HEK293 (cell line): ENCODE results near the gene CLPTM1.
A peak's percentile ranks its signal among the peaks of the same experiment; 100 is the strongest.

Source experiments
- HOXD13 ChIP-seq: sonication (generic); formaldehyde crosslinking; IDR thresholded peaks from 2 replicates; pipeline ENCODE4 v1.8.0; 2022; ENCODE audit warnings: missing genetic modification reagents, borderline replicate concordance
- PRDM10 ChIP-seq: fragments of 450-650 bp; formaldehyde crosslinking; IDR thresholded peaks from 2 replicates; pipeline ENCODE4 v1.5.1; 2016; ENCODE audit warnings: missing biosample characterization, missing genetic modification characterization
- SALL2 ChIP-seq: fragments of 450-650 bp; formaldehyde crosslinking; IDR thresholded peaks from 2 replicates; pipeline ENCODE4 v1.5.0; 2017; ENCODE audit warnings: missing biosample characterization, mild to moderate bottlenecking, missing genetic modification characterization, borderline replicate concordance
- SP2 ChIP-seq: fragments of 450-650 bp; formaldehyde crosslinking; IDR thresholded peaks from 2 replicates; pipeline ENCODE4 v1.5.1; 2016; ENCODE audit warnings: missing biosample characterization, missing genetic modification characterization
- SP3 ChIP-seq: fragments of 450-650 bp; formaldehyde crosslinking; IDR thresholded peaks from 2 replicates; pipeline ENCODE4 v1.5.1; 2016; ENCODE audit warnings: missing biosample characterization, missing genetic modification characterization
- SP7 ChIP-seq: fragments of 450-650 bp; formaldehyde crosslinking; IDR thresholded peaks from 2 replicates; pipeline ENCODE4 v1.5.1; 2016; ENCODE audit warnings: missing biosample characterization, missing genetic modification characterization
- WT1 ChIP-seq: fragments of 450-650 bp; formaldehyde crosslinking; IDR thresholded peaks from 2 replicates; pipeline ENCODE4 v1.5.1; 2016; ENCODE audit warnings: missing biosample characterization, missing genetic modification characterization
- ZBTB7A ChIP-seq: fragments of 450-650 bp; formaldehyde crosslinking; IDR thresholded peaks from 2 replicates; pipeline ENCODE4 v1.5.1; 2016; ENCODE audit warnings: low read depth, missing biosample characterization, missing genetic modification characterization
- ZFP37 ChIP-seq: fragments of 450-650 bp; formaldehyde crosslinking; IDR thresholded peaks from 2 replicates; pipeline ENCODE4 v1.5.1; 2016; ENCODE audit warnings: missing biosample characterization, missing genetic modification characterization
- ZNF112 ChIP-seq: fragments of 450-650 bp; formaldehyde crosslinking; IDR thresholded peaks from 2 replicates; pipeline ENCODE4 v1.5.0; 2017; ENCODE audit warnings: missing biosample characterization, missing genetic modification characterization
- ZNF214 ChIP-seq: fragments of 450-650 bp; formaldehyde crosslinking; IDR thresholded peaks from 2 replicates; pipeline ENCODE4 v1.5.1; 2017; ENCODE audit warnings: missing biosample characterization, mild to moderate bottlenecking, missing genetic modification characterization, borderline replicate concordance
- ZNF239 ChIP-seq: fragments of 450-650 bp; formaldehyde crosslinking; IDR thresholded peaks from 2 replicates; pipeline ENCODE4 v1.5.1; 2016; ENCODE audit warnings: missing biosample characterization, missing genetic modification characterization
- ZNF26 ChIP-seq: fragments of 450-650 bp; formaldehyde crosslinking; IDR thresholded peaks from 2 replicates; pipeline ENCODE4 v1.5.1; 2016; ENCODE audit warnings: missing biosample characterization, missing genetic modification characterization
- ZNF266 ChIP-seq: fragments of 450-650 bp; formaldehyde crosslinking; IDR thresholded peaks from 2 replicates; pipeline ENCODE4 v1.5.1; 2016; ENCODE audit warnings: missing biosample characterization, missing genetic modification characterization, low read depth
- ZNF280D ChIP-seq: fragments of 450-650 bp; formaldehyde crosslinking; IDR thresholded peaks from 2 replicates; pipeline ENCODE4 v1.5.1; 2016; ENCODE audit warnings: missing biosample characterization, missing genetic modification characterization
- ZNF302 ChIP-seq: fragments of 450-650 bp; formaldehyde crosslinking; IDR thresholded peaks from 2 replicates; pipeline ENCODE4 v1.5.1; 2016; ENCODE audit warnings: missing biosample characterization, missing genetic modification characterization, low read depth
- ZNF37A ChIP-seq: fragments of 450-650 bp; IDR thresholded peaks from 2 replicates; pipeline ENCODE4 v1.5.1; 2018; ENCODE audit warnings: missing biosample characterization, missing genetic modification characterization
- ZNF426 ChIP-seq: fragments of 450-650 bp; formaldehyde crosslinking; IDR thresholded peaks from 2 replicates; pipeline ENCODE4 v1.5.1; 2017; ENCODE audit warnings: missing biosample characterization, missing genetic modification characterization, mild to moderate bottlenecking, inconsistent platforms, moderate library complexity
- ZNF624 ChIP-seq: fragments of 450-650 bp; formaldehyde crosslinking; IDR thresholded peaks from 2 replicates; pipeline ENCODE4 v1.5.1; 2017; ENCODE audit warnings: missing biosample characterization, missing genetic modification characterization
- ZNF645 ChIP-seq: fragments of 450-650 bp; formaldehyde crosslinking; IDR thresholded peaks from 2 replicates; pipeline ENCODE4; 2016; ENCODE audit warnings: missing biosample characterization, missing genetic modification characterization
- ZNF658 ChIP-seq: fragments of 450-650 bp; formaldehyde crosslinking; IDR thresholded peaks from 2 replicates; pipeline ENCODE4; 2016; ENCODE audit warnings: missing biosample characterization, missing genetic modification characterization
- ZNF692 ChIP-seq: fragments of 450-650 bp; formaldehyde crosslinking; IDR thresholded peaks from 2 replicates; pipeline ENCODE4 v1.5.1; 2016; ENCODE audit warnings: missing biosample characterization, missing genetic modification characterization
- ZNF747 ChIP-seq: fragments of 450-650 bp; formaldehyde crosslinking; IDR thresholded peaks from 2 replicates; pipeline ENCODE4 v1.5.1; 2016; ENCODE audit warnings: missing biosample characterization, missing genetic modification characterization
- ZNF791 ChIP-seq: fragments of 450-650 bp; formaldehyde crosslinking; IDR thresholded peaks from 2 replicates; pipeline ENCODE4 v1.5.1; 2016; ENCODE audit warnings: missing biosample characterization, missing genetic modification characterization

Gene CLPTM1

GRCh38 chr19:44954649-44955504, at the start of gene CLPTM1 (continued):
- TF ChIP-seq ZNF214 (tag by site-specific recombination): no peak
- TF ChIP-seq ZNF37A (tag by site-specific recombination): no peak
- TF ChIP-seq ZNF426: no peak
- no peak for TF ChIP-seq ZNF266 (tag by site-specific recombination)
- no peak; the same call in 1 of the 2 replicates for TF ChIP-seq ZBTB7A
- TF ChIP-seq ZNF239: 0 out of 2 replicates have a peak, but pooled peaks have one; percentile 9
- 0 out of 2 replicates have a peak, but pooled peaks have one; percentile 59 for TF ChIP-seq HOXD13 (CRISPR knock-in tag)
- TF ChIP-seq ZNF747 (tag by site-specific recombination): no peak
- TF ChIP-seq ZNF624: no peak
- TF ChIP-seq WT1 (tag by site-specific recombination): no peak
- TF ChIP-seq SP7 (tag by site-specific recombination): peak; percentile 85; the same call in 1 of the 2 replicates
- peak; percentile 88 for TF ChIP-seq ZNF692 (tag by site-specific recombination)
- TF ChIP-seq ZNF791 (tag by site-specific recombination): no peak
- peak; percentile 85 for TF ChIP-seq SP2 (tag by site-specific recombination)
- no peak for TF ChIP-seq ZNF26
- no peak for TF ChIP-seq ZNF645 (tag by site-specific recombination)
- 0 out of 2 replicates have a peak, but pooled peaks have one; percentile 45 for TF ChIP-seq ZNF280D (tag by site-specific recombination)
- TF ChIP-seq ZFP37 (tag by site-specific recombination): peak; percentile 95
- TF ChIP-seq ZNF112: no peak
- TF ChIP-seq SP3 (tag by site-specific recombination): peak; percentile 96
- TF ChIP-seq ZNF302: no peak
- no peak for TF ChIP-seq ZNF658 (tag by site-specific recombination)
- TF ChIP-seq PRDM10 (tag by site-specific recombination): peak; percentile 90
- no peak for TF ChIP-seq SALL2 (tag by site-specific recombination)
